Prostate gland (tissue), 2 donors: ENCODE data around the gene EPS8.

Source experiments
- CTCF ChIP-seq, 4 experiments: fragments of 200-600 bp in 2 of 4; fragments of 450-650 bp in 2 of 4; sonication (generic) in 2 of 4; IDR thresholded peaks; 1 replicate in 3 of 4; 2 replicates in 1 of 4; pipeline ENCODE4 v1.5.1; 2016 to 2019; ENCODE audit warnings: antibody characterized with exemption in 4 of 4, mild to moderate bottlenecking in 2 of 4, moderate library complexity in 2 of 4
- POLR2A ChIP-seq: fragments of 450-650 bp; IDR thresholded peaks from one replicate; pipeline ENCODE4 v1.6.1; 2016; ENCODE audit warnings: antibody characterized with exemption, mild to moderate bottlenecking
- POLR2AphosphoS5 ChIP-seq: sonication (generic); formaldehyde crosslinking; IDR thresholded peaks from one replicate; pipeline ENCODE4 v1.6.1; 2017; ENCODE audit warnings: antibody characterized with exemption

- TF ChIP-seq CTCF (IDR thresholded peaks at IDR 0.05) (no peak), POLR2AphosphoS5 (no peak), POLR2A (no peak)
These were observed 89.3 kb downstream of the EPS8 start for GRCh38 chr12:15699886-15700285.
